B cell (primary cell): Measurements from ENCODE around the gene DPYSL3.

Experiments
- CTCF ChIP-seq: fragments of 200-600 bp; IDR thresholded peaks from one replicate; pipeline ENCODE4 v1.8.0; 2022; ENCODE audit warnings: antibody characterized with exemption, mild to moderate bottlenecking
- EZH2 ChIP-seq: IDR thresholded peaks from 2 replicates; pipeline ENCODE4 v1.6.1; 2012; ENCODE audit warnings: borderline replicate concordance, low read depth, mild to moderate bottlenecking, moderate library complexity, low read length; ENCODE audit not compliant: insufficient read depth, poor library complexity, severe bottlenecking

GRCh38 chr5:147377682-147378081 is 132.2 kb downstream of the DPYSL3 start:
- TF ChIP-seq CTCF (no peak), EZH2 (no peak)
